GM18870 (cell line): ENCODE measurements around the gene SCML2.
"Not testable (repeated sequence)": the region's sequence is repeated elsewhere in the genome, so short reads cannot be mapped to it uniquely, and the experiment has no call there.

Experiments used
- ATAC-seq: cut with Tn5 transposase; IDR thresholded peaks from one replicate; pipeline ENCODE4 v1.9.1; 2021; ENCODE audit warnings: moderate library complexity; ENCODE audit not compliant: unreplicated experiment

Gene SCML2

GRCh38 chrX:18354369-18355223 is at the start of gene SCML2:
TSS of gene SCML2 (minus strand) at chrX:18354688. CDS start at chrX:18334071, 20,617 bp downstream.
- ATAC-seq, result no peak

GRCh38 chrX:18401848-18402213 is 47.3 kb upstream of the SCML2 start:
- ATAC-seq, result no peak

- ATAC-seq, result no peak
These were observed 40.0 kb upstream of the SCML2 start for GRCh38 chrX:18394477-18394876.

DNA sequence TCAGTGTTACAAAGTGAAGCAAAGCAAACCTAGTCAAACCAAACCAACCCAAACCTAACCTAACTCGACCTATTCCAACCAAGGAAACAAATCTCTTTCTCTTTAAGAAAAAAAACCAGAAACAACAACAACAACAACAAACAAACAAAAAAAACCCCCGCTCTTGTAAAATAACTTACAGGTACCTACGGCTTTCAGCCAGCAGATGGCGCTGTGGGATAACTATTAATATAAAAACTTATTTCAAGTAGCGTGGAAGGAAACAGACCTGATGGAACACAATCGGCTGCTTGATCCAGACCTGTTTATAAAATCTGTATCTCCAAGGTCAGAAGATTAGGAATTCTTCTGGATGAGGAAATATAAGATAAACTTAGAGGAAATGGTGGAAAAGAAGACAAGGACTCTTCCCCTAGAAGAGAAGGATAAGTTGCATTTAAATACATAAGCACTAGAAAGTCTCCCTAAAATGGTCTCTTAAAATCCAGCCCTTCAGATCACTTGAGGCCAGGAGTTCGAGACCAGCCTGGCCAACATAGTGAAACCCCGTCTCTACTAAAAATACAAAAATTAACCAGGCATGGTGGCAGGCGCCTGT is 36.6 kb upstream of the SCML2 start:
- no peak for ATAC-seq

DNA sequence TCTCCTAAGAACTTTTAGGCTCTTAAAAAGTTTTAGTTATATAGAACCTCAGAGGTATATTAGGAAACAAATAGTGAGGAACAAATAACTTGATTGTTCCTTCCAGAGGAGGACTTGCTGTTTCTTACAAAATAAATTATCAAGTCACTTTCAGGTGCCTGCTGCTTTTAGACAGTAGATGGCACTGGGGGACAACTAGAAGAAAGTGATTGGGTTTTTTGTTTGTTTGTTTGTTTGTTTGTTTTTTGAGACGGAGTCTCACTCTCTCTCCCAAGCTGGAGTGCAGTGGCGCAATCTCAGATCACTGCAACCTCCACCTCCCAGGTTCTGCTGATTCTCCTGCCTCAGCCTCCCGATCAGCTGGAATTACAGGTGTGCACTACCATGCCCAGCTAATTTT is 35.5 kb upstream of the SCML2 start:
- ATAC-seq, result no peak

DNA sequence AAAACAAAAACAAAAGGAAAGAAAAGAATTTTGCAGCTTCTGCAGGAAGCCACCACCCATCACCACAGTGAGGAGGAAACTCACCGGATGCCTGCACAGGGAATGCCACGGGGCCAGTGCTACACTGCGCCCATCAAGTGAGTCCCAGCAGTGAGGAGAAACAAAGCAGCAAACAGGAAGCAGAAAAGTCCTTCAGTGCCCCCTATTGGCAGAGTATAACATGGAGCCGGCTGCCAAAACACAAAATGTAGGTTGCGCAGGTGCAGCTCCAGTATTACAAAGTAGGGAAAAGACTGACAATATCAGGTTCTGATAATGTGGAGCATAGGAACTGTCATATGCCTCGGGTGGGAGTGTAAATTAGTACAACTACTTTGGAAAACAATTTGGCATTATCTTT is 23.3 kb upstream of the SCML2 start:
- ATAC-seq, result no peak

DNA sequence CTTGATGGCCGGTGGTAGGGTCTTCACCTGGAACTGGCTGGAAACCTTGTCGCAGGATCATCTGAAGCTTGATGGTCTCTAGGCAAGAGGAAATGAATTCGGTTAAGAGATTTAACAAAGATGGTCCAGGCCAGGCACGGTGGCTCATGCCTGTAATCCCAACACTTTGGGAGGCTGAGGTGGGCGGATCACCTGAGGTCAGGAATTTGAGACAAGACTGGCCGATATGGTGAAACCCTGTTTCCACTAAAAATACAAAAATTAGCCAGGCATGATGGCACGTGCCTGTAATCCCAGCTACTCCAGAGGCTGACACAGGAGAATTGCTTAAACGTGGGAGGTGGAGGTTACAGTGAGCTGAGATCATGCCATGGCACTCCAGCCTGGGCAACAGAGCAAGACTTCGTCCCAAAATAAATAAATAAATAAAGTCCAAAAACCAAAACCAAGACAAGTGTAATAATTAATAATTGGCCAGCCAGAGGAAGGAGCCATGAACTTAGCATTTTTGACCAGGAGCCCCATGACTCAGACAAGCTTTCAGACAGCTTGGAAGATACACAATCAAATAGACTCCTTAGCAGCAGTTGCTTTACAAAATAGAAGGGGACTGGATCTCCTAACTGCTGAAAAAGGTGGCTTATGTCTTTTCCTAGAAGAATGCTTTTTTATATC is 20.8 kb upstream of the SCML2 start:
- not testable (repeated sequence) for ATAC-seq

DNA sequence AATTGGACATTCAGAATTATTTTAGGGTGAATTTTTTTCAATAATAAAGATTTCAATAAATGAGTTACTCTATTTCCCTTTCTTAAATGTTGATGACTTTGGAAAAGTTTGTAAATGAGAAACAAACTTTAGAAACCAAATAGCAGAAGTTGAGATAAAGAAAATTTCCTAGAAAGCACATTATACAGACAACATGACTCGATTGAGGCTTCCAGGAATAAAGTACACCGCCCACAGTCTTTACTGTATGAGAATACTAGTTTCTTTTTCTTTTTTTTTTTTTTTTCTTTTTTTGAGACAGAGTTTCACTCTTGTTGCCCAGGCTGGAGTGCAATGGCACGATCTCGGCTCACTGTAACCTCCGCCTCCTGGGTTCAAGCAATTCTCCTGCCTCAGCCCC is 14.6 kb upstream of the SCML2 start:
- not testable (repeated sequence) for ATAC-seq

GRCh38 chrX:18368402-18368801 is 13.9 kb upstream of the SCML2 start:
- no peak for ATAC-seq

DNA sequence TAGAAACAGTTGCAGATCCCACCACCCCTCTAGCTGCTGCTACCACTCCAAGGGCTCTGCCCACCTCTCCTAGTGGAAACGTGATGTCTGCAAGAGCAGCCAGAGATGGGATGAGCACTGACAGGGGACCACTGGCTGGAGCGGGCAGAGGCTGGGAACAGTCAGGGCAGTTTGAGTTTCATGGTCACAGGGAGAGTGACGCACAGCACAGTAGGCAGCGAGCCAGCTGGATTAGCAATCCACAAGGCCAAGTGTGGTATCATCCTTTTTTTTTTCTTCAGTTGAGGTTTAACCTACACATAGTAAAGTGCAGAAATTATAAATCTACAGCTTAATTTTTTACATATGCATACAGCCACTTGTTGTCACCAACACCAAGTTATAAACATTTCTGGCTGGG is 6.4 kb upstream of the SCML2 start:
- ATAC-seq, result no peak

GRCh38 chrX:18353931-18354368 is 538 bp downstream of the SCML2 start:
- ATAC-seq, result no peak

- ATAC-seq, result no peak
These were observed 2.7 kb downstream of the SCML2 start for GRCh38 chrX:18351784-18352183.

- no peak for ATAC-seq
These were observed 6.4 kb downstream of the SCML2 start for GRCh38 chrX:18348047-18348446.

DNA sequence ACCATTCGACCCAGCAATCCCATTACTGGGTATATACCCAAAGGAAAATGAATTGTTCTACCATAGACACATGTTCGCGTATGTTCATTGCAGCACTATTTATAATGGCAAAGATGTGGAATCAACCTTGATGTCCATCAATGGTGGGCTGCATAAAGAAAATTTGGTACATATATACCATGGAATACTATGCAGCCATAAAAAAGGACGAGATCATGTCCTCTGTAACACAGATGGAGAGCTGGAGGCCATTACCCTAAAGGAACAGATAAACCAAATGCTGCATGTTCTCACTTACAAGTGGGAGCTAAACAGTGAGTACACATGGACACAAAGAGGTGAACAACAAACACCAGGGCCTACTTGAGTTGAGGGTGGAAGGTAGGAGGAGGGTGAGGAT is 45.1 kb downstream of the SCML2 start:
- ATAC-seq, result no peak

- ATAC-seq, result no peak
These were observed 57.2 kb downstream of the SCML2 start for GRCh38 chrX:18297251-18297650.

- ATAC-seq, result no peak
These were observed 59.6 kb downstream of the SCML2 start for GRCh38 chrX:18294893-18295292.

GRCh38 chrX:18291006-18291545 is 63.4 kb downstream of the SCML2 start:
- no peak for ATAC-seq

DNA sequence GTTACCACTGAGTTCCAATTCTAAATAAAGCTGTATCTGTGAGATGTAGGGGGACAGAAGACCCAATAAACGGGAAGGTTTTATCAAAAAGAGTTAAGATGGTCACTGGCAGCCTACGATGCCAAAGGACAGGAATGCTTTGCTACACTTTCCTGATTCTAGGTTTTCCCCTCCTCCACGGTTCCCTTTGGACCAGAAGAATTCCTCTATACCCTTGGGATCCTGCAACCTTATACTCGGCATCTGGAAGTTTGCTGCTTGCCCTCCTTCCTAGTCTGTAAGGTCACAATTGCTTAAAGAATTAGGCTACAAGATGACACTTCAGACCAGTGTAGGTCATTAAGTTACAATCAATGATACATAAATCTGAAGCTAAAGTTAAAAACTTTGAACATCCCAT is 64.3 kb downstream of the SCML2 start:
- no peak for ATAC-seq

GRCh38 chrX:18288716-18289115 is 65.8 kb downstream of the SCML2 start:
- no peak for ATAC-seq

- no peak for ATAC-seq
These were observed 68.1 kb downstream of the SCML2 start for GRCh38 chrX:18286322-18286831.

DNA sequence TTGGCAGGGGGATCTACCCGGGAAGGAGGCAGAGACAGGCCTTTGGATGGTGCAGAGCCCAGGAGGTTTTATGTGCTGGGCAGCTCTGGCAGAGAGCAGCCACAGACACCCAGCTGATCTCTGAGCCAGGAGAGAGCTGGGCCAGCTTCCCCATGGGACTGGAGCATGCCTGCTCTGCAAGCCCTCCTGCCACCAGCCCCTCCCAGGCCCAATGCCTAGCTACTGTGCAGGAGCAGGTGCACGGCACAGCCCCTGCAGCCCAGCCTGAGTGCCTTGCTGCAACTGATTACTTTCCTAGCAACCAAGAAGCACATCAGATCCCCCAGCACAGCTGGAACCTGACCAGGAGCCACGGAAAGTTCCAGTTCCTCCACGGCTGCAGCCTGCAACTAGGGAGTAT is 76.0 kb downstream of the SCML2 start:
- ATAC-seq, result no peak
